Measurements from ENCODE around the gene TFDP1.
"Not testable (repeated sequence)": the region's sequence is repeated elsewhere in the genome, so short reads cannot be mapped to it uniquely, and the experiment has no call there.

The TFDP1 gene

GRCh38 chr13:113618455-113618854 lies 33.9 kb downstream of the TFDP1 start:
- H2AFZ ChIP-seq (ENCODE audit: insufficient read depth, low read length, poor library complexity): no peak overlapping the region
- H3K23ac ChIP-seq (ENCODE audit: low read length): no peak overlapping the region
- WGBS (ENCODE audit: extremely low coverage, insufficient coverage, insufficient read length): no CpG with 5 or more reads among the region's 7 CpGs

GRCh38 chr13:113620036-113620796 lies 35.7 kb downstream of the TFDP1 start:
- no peaks in the 10 kb centered on the region for H3K79me1 ChIP-seq (ENCODE audit: low read length)
- WGBS (ENCODE audit: extremely low coverage, insufficient coverage, insufficient read length): no CpG with 5 or more reads among the region's 15 CpGs
- no peak for DNase-seq
- peaks cover 26 to 27% of the 10 kb centered on the region in 2 experiments for H3K36me3 ChIP-seq (ENCODE audit: control insufficient read depth in 1 of 2, insufficient read depth in 2 of 2, low read length in 2 of 2)
- H3K79me2 ChIP-seq (ENCODE audit: control insufficient read depth, insufficient read depth, low read length, poor library complexity): no peaks in the 10 kb centered on the region
- no peak overlapping the region for H2BK120ac ChIP-seq (ENCODE audit: insufficient read depth, low read length, poor library complexity)
- H3K23ac ChIP-seq (ENCODE audit: low read length): no peak overlapping the region
- no peak overlapping the region for H2AK5ac ChIP-seq (ENCODE audit: low read length)
- H3K27ac ChIP-seq (ENCODE audit: low read depth, low read length): no peak overlapping the region
- H3K9ac ChIP-seq (ENCODE audit: low read length): no peak overlapping the region
- no peaks in the 10 kb centered on the region for H3K27me3 ChIP-seq (ENCODE audit: insufficient read depth, low read length)
- H3K4me3 ChIP-seq (ENCODE audit: low read depth, low read length): no peak overlapping the region
- no peak overlapping the region for H2BK12ac ChIP-seq (ENCODE audit: low read length)
- peaks cover 8 to 13% of the 10 kb centered on the region in 2 experiments for H3K4me1 ChIP-seq (ENCODE audit: control insufficient read depth in 1 of 2, insufficient read depth in 2 of 2, low read length in 2 of 2)
- H3K4ac ChIP-seq (ENCODE audit: low read depth, low read length): peak overlapping the region; percentile 19
- no peak overlapping the region for H2BK5ac ChIP-seq (ENCODE audit: low read depth, low read length, poor library complexity)
- no peak overlapping the region for H4K12ac ChIP-seq (ENCODE audit: low read depth, low read length)
- peaks cover 2% of the 10 kb centered on the region for H3K9me3 ChIP-seq (ENCODE audit: insufficient read depth, low read depth, low read length)
- no peak overlapping the region for H3K4me2 ChIP-seq (ENCODE audit: low read length)
- no peak overlapping the region for H2AFZ ChIP-seq (ENCODE audit: insufficient read depth, low read length, poor library complexity)
- no peak overlapping the region for H4K91ac ChIP-seq (ENCODE audit: low read depth, low read length)
- no peak overlapping the region for H3K14ac ChIP-seq (ENCODE audit: low read length)
- H3K18ac ChIP-seq (ENCODE audit: low read length): no peak overlapping the region
- H4K8ac ChIP-seq (ENCODE audit: low read depth, low read length): no peak overlapping the region

More at GRCh38 chr13:113618455-113618854, 33.9 kb downstream of the TFDP1 start:
- H3K14ac ChIP-seq (ENCODE audit: low read length): no peak overlapping the region
- H3K36me3 ChIP-seq (ENCODE audit: control insufficient read depth in 1 of 2, insufficient read depth in 2 of 2, low read length in 2 of 2): peaks cover 15 to 26% of the 10 kb centered on the region in 2 experiments
- H3K4me3 ChIP-seq (ENCODE audit: low read depth, low read length): no peak overlapping the region
- no peak overlapping the region for H2BK5ac ChIP-seq (ENCODE audit: low read depth, low read length, poor library complexity)
- H3K27ac ChIP-seq (ENCODE audit: low read depth, low read length): no peak overlapping the region
- DNase-seq: no peak
- no peak overlapping the region for H3K18ac ChIP-seq (ENCODE audit: low read length)
- H3K4ac ChIP-seq (ENCODE audit: low read depth, low read length): no peak overlapping the region
- H3K27me3 ChIP-seq (ENCODE audit: insufficient read depth, low read length): no peaks in the 10 kb centered on the region
- H4K8ac ChIP-seq (ENCODE audit: low read depth, low read length): no peak overlapping the region
- no peak overlapping the region for H4K91ac ChIP-seq (ENCODE audit: low read depth, low read length)
- H3K4me2 ChIP-seq (ENCODE audit: low read length): no peak overlapping the region
- no peak overlapping the region for H4K12ac ChIP-seq (ENCODE audit: low read depth, low read length)
- no peak overlapping the region for H2BK12ac ChIP-seq (ENCODE audit: low read length)
- H2AK5ac ChIP-seq (ENCODE audit: low read length): no peak overlapping the region
- H3K9ac ChIP-seq (ENCODE audit: low read length): no peak overlapping the region
- peaks cover 10% of the 10 kb centered on the region for H3K9me3 ChIP-seq (ENCODE audit: insufficient read depth, low read depth, low read length)
- no peaks in the 10 kb centered on the region for H3K79me1 ChIP-seq (ENCODE audit: low read length)
- H2BK120ac ChIP-seq (ENCODE audit: insufficient read depth, low read length, poor library complexity): no peak overlapping the region
- H3K4me1 ChIP-seq (ENCODE audit: control insufficient read depth in 1 of 2, insufficient read depth in 2 of 2, low read length in 2 of 2): peaks cover 8 to 13% of the 10 kb centered on the region in 2 experiments
- H3K79me2 ChIP-seq (ENCODE audit: control insufficient read depth, insufficient read depth, low read length, poor library complexity): no peaks in the 10 kb centered on the region

- Histone ChIP-seq H3K9ac (ENCODE audit: low read length) (no peak overlapping the region), H2AFZ (ENCODE audit: insufficient read depth, low read length, poor library complexity) (no peak overlapping the region), H4K12ac (ENCODE audit: low read depth, low read length) (no peak overlapping the region), H4K91ac (ENCODE audit: low read depth, low read length) (no peak overlapping the region), H3K27me3 (ENCODE audit: insufficient read depth, low read length) (no peaks in the 10 kb centered on the region), H2AK5ac (ENCODE audit: low read length) (no peak overlapping the region), H3K4ac (ENCODE audit: low read depth, low read length) (no peak overlapping the region), H2BK120ac (ENCODE audit: insufficient read depth, low read length, poor library complexity) (no peak overlapping the region), H3K14ac (ENCODE audit: low read length) (no peak overlapping the region), H3K4me2 (ENCODE audit: low read length) (no peak overlapping the region), H2BK5ac (ENCODE audit: low read depth, low read length, poor library complexity) (no peak overlapping the region), H3K4me1 (ENCODE audit: control insufficient read depth in 1 of 2, insufficient read depth in 2 of 2, low read length in 2 of 2) (peaks cover 8 to 13% of the 10 kb centered on the region in 2 experiments), H3K36me3 (ENCODE audit: control insufficient read depth in 1 of 2, insufficient read depth in 2 of 2, low read length in 2 of 2) (peaks cover 24 to 25% of the 10 kb centered on the region in 2 experiments), H3K9me3 (ENCODE audit: insufficient read depth, low read depth, low read length) (no peaks in the 10 kb centered on the region), H3K23ac (ENCODE audit: low read length) (no peak overlapping the region), H3K79me1 (ENCODE audit: low read length) (no peaks in the 10 kb centered on the region), H3K79me2 (ENCODE audit: control insufficient read depth, insufficient read depth, low read length, poor library complexity) (no peaks in the 10 kb centered on the region), H4K8ac (ENCODE audit: low read depth, low read length) (no peak overlapping the region), H3K18ac (ENCODE audit: low read length) (no peak overlapping the region), H2BK12ac (ENCODE audit: low read length) (no peak overlapping the region), H3K27ac (ENCODE audit: low read depth, low read length) (no peak overlapping the region), H3K4me3 (ENCODE audit: low read depth, low read length) (no peak overlapping the region)
- no CpG with 5 or more reads among the region's 15 CpGs for WGBS (ENCODE audit: extremely low coverage, insufficient coverage, insufficient read length)
- DNase-seq: no peak
These were observed 36.5 kb downstream of the TFDP1 start for GRCh38 chr13:113621046-113621445.

- H3K79me2 ChIP-seq (ENCODE audit: control insufficient read depth, insufficient read depth, low read length, poor library complexity); H3K4me1 ChIP-seq (ENCODE audit: control insufficient read depth in 1 of 2, insufficient read depth in 2 of 2, low read length in 2 of 2); H2BK12ac ChIP-seq (ENCODE audit: low read length); H3K14ac ChIP-seq (ENCODE audit: low read length); H3K9me3 ChIP-seq (ENCODE audit: insufficient read depth, low read depth, low read length); H2AK5ac ChIP-seq (ENCODE audit: low read length); H2AFZ ChIP-seq (ENCODE audit: insufficient read depth, low read length, poor library complexity); H3K9ac ChIP-seq (ENCODE audit: low read length); H3K4me2 ChIP-seq (ENCODE audit: low read length); H3K27me3 ChIP-seq (ENCODE audit: insufficient read depth, low read length); H3K79me1 ChIP-seq (ENCODE audit: low read length); H4K12ac ChIP-seq (ENCODE audit: low read depth, low read length); H3K4me3 ChIP-seq (ENCODE audit: low read depth, low read length); H3K4ac ChIP-seq (ENCODE audit: low read depth, low read length); H2BK120ac ChIP-seq (ENCODE audit: insufficient read depth, low read length, poor library complexity); H4K91ac ChIP-seq (ENCODE audit: low read depth, low read length); H2BK5ac ChIP-seq (ENCODE audit: low read depth, low read length, poor library complexity); H3K27ac ChIP-seq (ENCODE audit: low read depth, low read length); H3K18ac ChIP-seq (ENCODE audit: low read length); H4K8ac ChIP-seq (ENCODE audit: low read depth, low read length); H3K23ac ChIP-seq (ENCODE audit: low read length): not testable (repeated sequence)
- DNase-seq: peak; percentile 8 to 36
- H3K36me3 ChIP-seq (ENCODE audit: control insufficient read depth in 1 of 2, insufficient read depth in 2 of 2, low read length in 2 of 2): peaks cover 25% of the 10 kb centered on the region in 2 experiments
- WGBS (ENCODE audit: extremely low coverage, insufficient coverage, insufficient read length): no CpG with 5 or more reads among the region's 13 CpGs
These were observed 36.9 kb downstream of the TFDP1 start for GRCh38 chr13:113621498-113621897.

Data from trophoblast cell (in vitro differentiated cells and primary cell).